ENCODE measurements around the gene CFAP119.

DNA sequence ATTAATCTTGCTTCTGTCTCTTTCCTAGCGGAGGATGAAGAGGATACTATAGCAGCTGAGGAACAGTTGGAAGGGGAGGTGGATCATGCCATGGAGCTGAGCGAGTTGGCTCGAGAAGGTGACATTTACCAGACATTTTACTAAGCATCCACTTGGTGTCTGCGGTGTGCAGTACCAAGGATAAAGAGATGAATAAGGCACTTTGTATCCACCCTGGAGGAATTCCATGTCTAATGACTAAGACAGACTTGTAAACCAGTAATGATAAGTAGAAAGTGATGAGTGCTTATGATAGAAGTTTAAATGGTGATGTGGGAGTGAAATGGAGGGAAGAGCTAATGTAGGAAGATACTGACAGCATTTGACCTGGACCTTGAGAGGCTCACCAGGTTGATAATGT lies 50.9 kb downstream of the CFAP119 start:
- TF ChIP-seq SIN3A (IDR thresholded peaks at IDR 0.05; ENCODE audit: borderline replicate concordance, insufficient read depth, low read length): no peak
- no peak for TF ChIP-seq POLR2AphosphoS5 (IDR thresholded peaks at IDR 0.05; ENCODE audit: low read depth, low read length)
- TF ChIP-seq, protein P1, sequence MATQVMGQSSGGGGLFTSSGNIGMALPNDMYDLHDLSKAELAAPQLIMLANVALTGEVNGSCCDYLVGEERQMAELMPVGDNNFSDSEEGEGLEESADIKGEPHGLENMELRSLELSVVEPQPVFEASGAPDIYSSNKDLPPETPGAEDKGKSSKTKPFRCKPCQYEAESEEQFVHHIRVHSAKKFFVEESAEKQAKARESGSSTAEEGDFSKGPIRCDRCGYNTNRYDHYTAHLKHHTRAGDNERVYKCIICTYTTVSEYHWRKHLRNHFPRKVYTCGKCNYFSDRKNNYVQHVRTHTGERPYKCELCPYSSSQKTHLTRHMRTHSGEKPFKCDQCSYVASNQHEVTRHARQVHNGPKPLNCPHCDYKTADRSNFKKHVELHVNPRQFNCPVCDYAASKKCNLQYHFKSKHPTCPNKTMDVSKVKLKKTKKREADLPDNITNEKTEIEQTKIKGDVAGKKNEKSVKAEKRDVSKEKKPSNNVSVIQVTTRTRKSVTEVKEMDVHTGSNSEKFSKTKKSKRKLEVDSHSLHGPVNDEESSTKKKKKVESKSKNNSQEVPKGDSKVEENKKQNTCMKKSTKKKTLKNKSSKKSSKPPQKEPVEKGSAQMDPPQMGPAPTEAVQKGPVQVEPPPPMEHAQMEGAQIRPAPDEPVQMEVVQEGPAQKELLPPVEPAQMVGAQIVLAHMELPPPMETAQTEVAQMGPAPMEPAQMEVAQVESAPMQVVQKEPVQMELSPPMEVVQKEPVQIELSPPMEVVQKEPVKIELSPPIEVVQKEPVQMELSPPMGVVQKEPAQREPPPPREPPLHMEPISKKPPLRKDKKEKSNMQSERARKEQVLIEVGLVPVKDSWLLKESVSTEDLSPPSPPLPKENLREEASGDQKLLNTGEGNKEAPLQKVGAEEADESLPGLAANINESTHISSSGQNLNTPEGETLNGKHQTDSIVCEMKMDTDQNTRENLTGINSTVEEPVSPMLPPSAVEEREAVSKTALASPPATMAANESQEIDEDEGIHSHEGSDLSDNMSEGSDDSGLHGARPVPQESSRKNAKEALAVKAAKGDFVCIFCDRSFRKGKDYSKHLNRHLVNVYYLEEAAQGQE (IDR thresholded peaks at IDR 0.05; ENCODE audit: insufficient read depth in 1 of 2, low read depth in 2 of 2, low read length in 2 of 2): no peak
- TF ChIP-seq FOXP2 (optimal IDR thresholded peaks at IDR 0.05; ENCODE audit: borderline replicate concordance, extremely low read depth, extremely low read length, insufficient read depth): no peak
- TF ChIP-seq TAF1 (IDR thresholded peaks at IDR 0.05; ENCODE audit: borderline replicate concordance, insufficient read depth, low read length): no peak
